WTC11 (cell line): Measurements from ENCODE around the gene ABCA6. TPM values are rescaled to one million over a fixed set of nuclear protein-coding genes. Genes with fewer than 3 reads are reported as not detected.

Experiments used
- ATAC-seq: fragments of 200-7000 bp; cut with Tn5 transposase; 2 replicates; pipeline ENCODE4 v1.10.0; 2021; ENCODE audit warnings: mild to moderate bottlenecking, moderate library complexity
- CTCF ChIA-PET: fragments of 300-600 bp; sonication (Branson Sonifier 250); formaldehyde crosslinking; loops from one replicate; lab custom pipeline; 2021; ENCODE audit warnings: antibody characterized with exemption; lab: Charles Lee
- POLR2A ChIA-PET: fragments of 350-600 bp; sonication (Branson Sonifier 250); formaldehyde crosslinking; loops from one replicate; lab custom pipeline; 2021; ENCODE audit warnings: antibody characterized with exemption; lab: Charles Lee
- DNase-seq: peaks from one replicate; pipeline ENCODE4 v3.0.0; 2021; ENCODE audit warnings: low spot score
- H3K27ac Mint-ChIP-seq: 2 replicates; pipeline ENCODE4 v1.8.0; 2021; ENCODE audit warnings: mixed read lengths
- H3K27me3 Mint-ChIP-seq: 2 replicates; pipeline ENCODE4 v1.8.0; 2021; ENCODE audit warnings: low read depth, mild to moderate bottlenecking, moderate library complexity, mixed read lengths
- H3K36me3 Mint-ChIP-seq: 2 replicates; pipeline ENCODE4 v1.8.0; 2021; ENCODE audit warnings: mixed read lengths
- H3K4me1 Mint-ChIP-seq: 2 replicates; pipeline ENCODE4 v1.8.0; 2022; ENCODE audit warnings: mixed read lengths
- H3K4me3 Mint-ChIP-seq: 2 replicates; pipeline ENCODE4 v1.8.0; 2021; ENCODE audit warnings: mild to moderate bottlenecking, moderate library complexity, mixed read lengths
- H3K9me3 Mint-ChIP-seq: 2 replicates; pipeline ENCODE4 v1.8.0; 2021; ENCODE audit warnings: mixed read lengths
- CREM ChIP-seq: sonication (generic); formaldehyde crosslinking; IDR thresholded peaks from 2 replicates; pipeline ENCODE4 v1.8.1; 2022; ENCODE audit warnings: mild to moderate bottlenecking, missing genetic modification reagents, moderate library complexity
- ESRRA ChIP-seq: sonication (generic); formaldehyde crosslinking; IDR thresholded peaks from 2 replicates; pipeline ENCODE4 v1.8.1; 2022; ENCODE audit warnings: mild to moderate bottlenecking, missing genetic modification reagents, borderline replicate concordance
- FOXP1 ChIP-seq: sonication (generic); formaldehyde crosslinking; IDR thresholded peaks from 2 replicates; pipeline ENCODE4 v1.8.0; 2022; ENCODE audit warnings: missing genetic modification reagents, mild to moderate bottlenecking, moderate library complexity, borderline replicate concordance
- NR1H2 ChIP-seq: sonication (generic); formaldehyde crosslinking; IDR thresholded peaks from 2 replicates; pipeline ENCODE4 v1.9.0; 2021; ENCODE audit warnings: mild to moderate bottlenecking, moderate library complexity, missing genetic modification reagents
- RORB ChIP-seq: fragments of 250-450 bp; sonication (Bioruptor Pico); IDR thresholded peaks from 2 replicates; pipeline ENCODE4 v1.9.0; 2021; ENCODE audit warnings: mild to moderate bottlenecking
- TEAD4 ChIP-seq: sonication (generic); formaldehyde crosslinking; IDR thresholded peaks from 2 replicates; pipeline ENCODE4 v1.8.0; 2022; ENCODE audit warnings: mild to moderate bottlenecking, missing genetic modification reagents
- TP53 ChIP-seq: sonication (generic); formaldehyde crosslinking; IDR thresholded peaks from 2 replicates; pipeline ENCODE4 v1.8.1; 2023; ENCODE audit warnings: mild to moderate bottlenecking, missing genetic modification reagents
- ZBTB21 ChIP-seq: sonication (generic); formaldehyde crosslinking; IDR thresholded peaks from 2 replicates; pipeline ENCODE4 v1.8.1; 2023; ENCODE audit warnings: mild to moderate bottlenecking, missing genetic modification reagents, borderline replicate concordance
- ZNF138 ChIP-seq: sonication (generic); formaldehyde crosslinking; conservative IDR thresholded peaks from 2 replicates; pipeline ENCODE4 v1.8.1; 2022; ENCODE audit warnings: mild to moderate bottlenecking, moderate library complexity, missing genetic modification reagents
- ZNF219 ChIP-seq: sonication (generic); formaldehyde crosslinking; IDR thresholded peaks from 2 replicates; pipeline ENCODE4 v1.8.0; 2023; ENCODE audit warnings: missing genetic modification reagents, mild to moderate bottlenecking, borderline replicate concordance
- total RNA-seq: library from RNA; stranded (reverse); gene quantifications from 3 replicates; pipeline ENCODE4 v1.2.3, GENCODE V29; 2021
- TF ChIP-seq, protein P1 (sequence below): sonication (generic); formaldehyde crosslinking; IDR thresholded peaks from 2 replicates; pipeline ENCODE4 v1.8.1; 2022; ENCODE audit warnings: low read depth, missing genetic modification reagents, borderline replicate concordance
- TF ChIP-seq, protein P2 (sequence below): sonication (generic); formaldehyde crosslinking; conservative IDR thresholded peaks from 2 replicates; pipeline ENCODE4 v1.8.1; 2023; ENCODE audit warnings: mild to moderate bottlenecking, low read depth, missing genetic modification reagents, moderate library complexity
- TF ChIP-seq, protein P3 (sequence below): sonication (generic); formaldehyde crosslinking; IDR thresholded peaks from 2 replicates; pipeline ENCODE4 v1.8.1; 2023; ENCODE audit warnings: mild to moderate bottlenecking, missing genetic modification reagents, moderate library complexity
- TF ChIP-seq, protein P4 (sequence below): sonication (generic); formaldehyde crosslinking; IDR thresholded peaks from 2 replicates; pipeline ENCODE4 v1.8.0; 2022; ENCODE audit warnings: mild to moderate bottlenecking, missing genetic modification reagents
- TF ChIP-seq, protein P5 (sequence below): sonication (generic); formaldehyde crosslinking; IDR thresholded peaks from 2 replicates; pipeline ENCODE4 v1.8.0; 2023; ENCODE audit warnings: missing genetic modification reagents, mild to moderate bottlenecking, borderline replicate concordance
- TF ChIP-seq, protein P6 (sequence below): sonication (generic); formaldehyde crosslinking; IDR thresholded peaks from 2 replicates; pipeline ENCODE4 v1.8.1; 2023; ENCODE audit warnings: mild to moderate bottlenecking, missing genetic modification reagents
- TF ChIP-seq, protein P7 (sequence below): fragments of 250-450 bp; sonication (Bioruptor Pico); IDR thresholded peaks from 2 replicates; pipeline ENCODE4 v1.9.0; 2021; ENCODE audit warnings: mild to moderate bottlenecking

Gene ABCA6
- total RNA-seq, 1 experiment from 2014 or later: not detected

DNA sequence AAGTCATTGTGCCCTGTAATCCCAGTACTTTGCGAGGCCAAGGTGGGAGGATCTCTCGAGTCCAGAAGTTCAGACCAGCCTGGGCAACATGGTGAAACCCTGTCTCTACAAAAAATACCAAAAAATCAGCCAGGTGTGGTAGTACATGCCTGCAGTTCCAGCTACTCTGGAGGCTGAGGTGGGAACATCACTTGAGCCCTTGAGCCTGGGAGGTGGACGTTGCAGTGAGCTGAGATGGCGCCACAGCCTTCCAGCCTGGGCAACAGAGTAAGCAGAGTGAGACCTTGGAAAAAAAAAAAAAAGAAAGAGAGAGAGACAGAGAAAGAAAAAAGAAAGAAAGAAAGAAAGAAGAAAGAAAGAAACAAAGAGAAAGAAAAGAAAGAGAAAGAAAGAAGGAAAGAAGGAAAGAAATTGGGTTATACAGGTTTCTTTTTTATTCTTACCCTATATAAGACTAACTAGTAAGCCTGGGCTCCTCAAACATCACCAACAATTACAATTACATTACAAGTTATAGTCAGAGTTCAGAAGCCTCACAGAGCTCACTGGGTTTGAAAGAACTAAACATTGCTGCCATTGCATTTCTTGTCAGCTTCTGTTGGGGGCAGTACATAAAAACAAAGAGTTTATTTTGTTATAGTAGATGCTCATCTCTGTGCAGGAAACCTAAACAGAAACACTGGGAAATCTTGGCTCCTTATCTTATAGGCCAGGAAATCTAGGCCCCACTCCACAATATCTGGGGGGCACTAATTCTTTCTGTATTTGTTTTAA lies 74.2 kb downstream of the ABCA6 start (continued):
- TF ChIP-seq, protein P1, sequence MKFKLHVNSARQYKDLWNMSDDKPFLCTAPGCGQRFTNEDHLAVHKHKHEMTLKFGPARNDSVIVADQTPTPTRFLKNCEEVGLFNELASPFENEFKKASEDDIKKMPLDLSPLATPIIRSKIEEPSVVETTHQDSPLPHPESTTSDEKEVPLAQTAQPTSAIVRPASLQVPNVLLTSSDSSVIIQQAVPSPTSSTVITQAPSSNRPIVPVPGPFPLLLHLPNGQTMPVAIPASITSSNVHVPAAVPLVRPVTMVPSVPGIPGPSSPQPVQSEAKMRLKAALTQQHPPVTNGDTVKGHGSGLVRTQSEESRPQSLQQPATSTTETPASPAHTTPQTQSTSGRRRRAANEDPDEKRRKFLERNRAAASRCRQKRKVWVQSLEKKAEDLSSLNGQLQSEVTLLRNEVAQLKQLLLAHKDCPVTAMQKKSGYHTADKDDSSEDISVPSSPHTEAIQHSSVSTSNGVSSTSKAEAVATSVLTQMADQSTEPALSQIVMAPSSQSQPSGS (CRISPR knock-in tag): no peak
- no peak for TF ChIP-seq ZBTB21 (CRISPR knock-in tag)
- no peak for TF ChIP-seq FOXP1 (CRISPR knock-in tag)
- TF ChIP-seq TEAD4: no peak
- TF ChIP-seq, protein P2, sequence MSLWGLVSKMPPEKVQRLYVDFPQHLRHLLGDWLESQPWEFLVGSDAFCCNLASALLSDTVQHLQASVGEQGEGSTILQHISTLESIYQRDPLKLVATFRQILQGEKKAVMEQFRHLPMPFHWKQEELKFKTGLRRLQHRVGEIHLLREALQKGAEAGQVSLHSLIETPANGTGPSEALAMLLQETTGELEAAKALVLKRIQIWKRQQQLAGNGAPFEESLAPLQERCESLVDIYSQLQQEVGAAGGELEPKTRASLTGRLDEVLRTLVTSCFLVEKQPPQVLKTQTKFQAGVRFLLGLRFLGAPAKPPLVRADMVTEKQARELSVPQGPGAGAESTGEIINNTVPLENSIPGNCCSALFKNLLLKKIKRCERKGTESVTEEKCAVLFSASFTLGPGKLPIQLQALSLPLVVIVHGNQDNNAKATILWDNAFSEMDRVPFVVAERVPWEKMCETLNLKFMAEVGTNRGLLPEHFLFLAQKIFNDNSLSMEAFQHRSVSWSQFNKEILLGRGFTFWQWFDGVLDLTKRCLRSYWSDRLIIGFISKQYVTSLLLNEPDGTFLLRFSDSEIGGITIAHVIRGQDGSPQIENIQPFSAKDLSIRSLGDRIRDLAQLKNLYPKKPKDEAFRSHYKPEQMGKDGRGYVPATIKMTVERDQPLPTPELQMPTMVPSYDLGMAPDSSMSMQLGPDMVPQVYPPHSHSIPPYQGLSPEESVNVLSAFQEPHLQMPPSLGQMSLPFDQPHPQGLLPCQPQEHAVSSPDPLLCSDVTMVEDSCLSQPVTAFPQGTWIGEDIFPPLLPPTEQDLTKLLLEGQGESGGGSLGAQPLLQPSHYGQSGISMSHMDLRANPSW (CRISPR knock-in tag): no peak

DNA sequence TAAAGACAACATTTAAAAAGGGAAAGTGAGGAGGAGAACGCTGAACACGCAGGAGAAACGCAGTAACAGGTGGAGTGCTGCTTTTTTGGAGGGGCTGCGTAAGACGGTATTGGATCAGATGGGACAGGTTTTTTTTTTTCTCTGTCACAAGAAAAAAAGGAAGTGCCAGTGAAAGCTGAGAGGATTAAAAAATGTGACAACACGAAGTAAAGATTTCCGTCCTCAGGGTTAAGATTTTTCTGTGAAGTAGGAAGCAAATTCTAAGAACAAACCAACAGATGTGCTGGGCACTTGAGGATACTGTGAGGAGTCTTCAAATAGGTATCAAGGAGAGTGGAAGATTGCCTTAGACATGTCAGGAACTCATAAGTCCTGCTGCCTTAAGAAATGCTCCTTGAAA lies 75.2 kb downstream of the ABCA6 start:
- Mint-ChIP-seq H3K9me3 (no peaks in the 10 kb centered on the region), H3K4me1 (peaks cover 17% of the 10 kb centered on the region), H3K27me3 (no peaks in the 10 kb centered on the region), H3K4me3 (no peak overlapping the region), H3K27ac (no peak overlapping the region; the same call in 1 of the 2 replicates), H3K36me3 (no peaks in the 10 kb centered on the region)
- ChIA-PET POLR2A (no interaction called here), CTCF (interaction anchor here (1.4 kb wide), 1 partner anchor 8 kb away, joined by 3 read pairs; no protein-coding TSS in a partner anchor)
- ATAC-seq: no peak
- DNase-seq: no peak
- no peak for TF ChIP-seq NR1H2 (CRISPR knock-in tag)
- no peak for TF ChIP-seq ZNF219 (CRISPR knock-in tag)
- TF ChIP-seq, protein P3, sequence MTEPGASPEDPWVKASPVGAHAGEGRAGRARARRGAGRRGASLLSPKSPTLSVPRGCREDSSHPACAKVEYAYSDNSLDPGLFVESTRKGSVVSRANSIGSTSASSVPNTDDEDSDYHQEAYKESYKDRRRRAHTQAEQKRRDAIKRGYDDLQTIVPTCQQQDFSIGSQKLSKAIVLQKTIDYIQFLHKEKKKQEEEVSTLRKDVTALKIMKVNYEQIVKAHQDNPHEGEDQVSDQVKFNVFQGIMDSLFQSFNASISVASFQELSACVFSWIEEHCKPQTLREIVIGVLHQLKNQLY (CRISPR knock-in tag): no peak
- TF ChIP-seq ZNF138 (CRISPR knock-in tag): no peak
- TF ChIP-seq, protein P4, sequence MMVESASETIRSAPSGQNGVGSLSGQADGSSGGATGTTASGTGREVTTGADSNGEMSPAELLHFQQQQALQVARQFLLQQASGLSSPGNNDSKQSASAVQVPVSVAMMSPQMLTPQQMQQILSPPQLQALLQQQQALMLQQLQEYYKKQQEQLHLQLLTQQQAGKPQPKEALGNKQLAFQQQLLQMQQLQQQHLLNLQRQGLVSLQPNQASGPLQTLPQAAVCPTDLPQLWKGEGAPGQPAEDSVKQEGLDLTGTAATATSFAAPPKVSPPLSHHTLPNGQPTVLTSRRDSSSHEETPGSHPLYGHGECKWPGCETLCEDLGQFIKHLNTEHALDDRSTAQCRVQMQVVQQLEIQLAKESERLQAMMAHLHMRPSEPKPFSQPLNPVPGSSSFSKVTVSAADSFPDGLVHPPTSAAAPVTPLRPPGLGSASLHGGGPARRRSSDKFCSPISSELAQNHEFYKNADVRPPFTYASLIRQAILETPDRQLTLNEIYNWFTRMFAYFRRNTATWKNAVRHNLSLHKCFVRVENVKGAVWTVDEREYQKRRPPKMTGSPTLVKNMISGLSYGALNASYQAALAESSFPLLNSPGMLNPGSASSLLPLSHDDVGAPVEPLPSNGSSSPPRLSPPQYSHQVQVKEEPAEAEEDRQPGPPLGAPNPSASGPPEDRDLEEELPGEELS (CRISPR knock-in tag): no peak
- TF ChIP-seq, protein P5, sequence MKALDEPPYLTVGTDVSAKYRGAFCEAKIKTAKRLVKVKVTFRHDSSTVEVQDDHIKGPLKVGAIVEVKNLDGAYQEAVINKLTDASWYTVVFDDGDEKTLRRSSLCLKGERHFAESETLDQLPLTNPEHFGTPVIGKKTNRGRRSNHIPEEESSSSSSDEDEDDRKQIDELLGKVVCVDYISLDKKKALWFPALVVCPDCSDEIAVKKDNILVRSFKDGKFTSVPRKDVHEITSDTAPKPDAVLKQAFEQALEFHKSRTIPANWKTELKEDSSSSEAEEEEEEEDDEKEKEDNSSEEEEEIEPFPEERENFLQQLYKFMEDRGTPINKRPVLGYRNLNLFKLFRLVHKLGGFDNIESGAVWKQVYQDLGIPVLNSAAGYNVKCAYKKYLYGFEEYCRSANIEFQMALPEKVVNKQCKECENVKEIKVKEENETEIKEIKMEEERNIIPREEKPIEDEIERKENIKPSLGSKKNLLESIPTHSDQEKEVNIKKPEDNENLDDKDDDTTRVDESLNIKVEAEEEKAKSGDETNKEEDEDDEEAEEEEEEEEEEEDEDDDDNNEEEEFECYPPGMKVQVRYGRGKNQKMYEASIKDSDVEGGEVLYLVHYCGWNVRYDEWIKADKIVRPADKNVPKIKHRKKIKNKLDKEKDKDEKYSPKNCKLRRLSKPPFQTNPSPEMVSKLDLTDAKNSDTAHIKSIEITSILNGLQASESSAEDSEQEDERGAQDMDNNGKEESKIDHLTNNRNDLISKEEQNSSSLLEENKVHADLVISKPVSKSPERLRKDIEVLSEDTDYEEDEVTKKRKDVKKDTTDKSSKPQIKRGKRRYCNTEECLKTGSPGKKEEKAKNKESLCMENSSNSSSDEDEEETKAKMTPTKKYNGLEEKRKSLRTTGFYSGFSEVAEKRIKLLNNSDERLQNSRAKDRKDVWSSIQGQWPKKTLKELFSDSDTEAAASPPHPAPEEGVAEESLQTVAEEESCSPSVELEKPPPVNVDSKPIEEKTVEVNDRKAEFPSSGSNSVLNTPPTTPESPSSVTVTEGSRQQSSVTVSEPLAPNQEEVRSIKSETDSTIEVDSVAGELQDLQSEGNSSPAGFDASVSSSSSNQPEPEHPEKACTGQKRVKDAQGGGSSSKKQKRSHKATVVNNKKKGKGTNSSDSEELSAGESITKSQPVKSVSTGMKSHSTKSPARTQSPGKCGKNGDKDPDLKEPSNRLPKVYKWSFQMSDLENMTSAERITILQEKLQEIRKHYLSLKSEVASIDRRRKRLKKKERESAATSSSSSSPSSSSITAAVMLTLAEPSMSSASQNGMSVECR (CRISPR knock-in tag): no peak
- TF ChIP-seq, protein P6, sequence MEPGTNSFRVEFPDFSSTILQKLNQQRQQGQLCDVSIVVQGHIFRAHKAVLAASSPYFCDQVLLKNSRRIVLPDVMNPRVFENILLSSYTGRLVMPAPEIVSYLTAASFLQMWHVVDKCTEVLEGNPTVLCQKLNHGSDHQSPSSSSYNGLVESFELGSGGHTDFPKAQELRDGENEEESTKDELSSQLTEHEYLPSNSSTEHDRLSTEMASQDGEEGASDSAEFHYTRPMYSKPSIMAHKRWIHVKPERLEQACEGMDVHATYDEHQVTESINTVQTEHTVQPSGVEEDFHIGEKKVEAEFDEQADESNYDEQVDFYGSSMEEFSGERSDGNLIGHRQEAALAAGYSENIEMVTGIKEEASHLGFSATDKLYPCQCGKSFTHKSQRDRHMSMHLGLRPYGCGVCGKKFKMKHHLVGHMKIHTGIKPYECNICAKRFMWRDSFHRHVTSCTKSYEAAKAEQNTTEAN (CRISPR knock-in tag): no peak
- TF ChIP-seq RORB (CRISPR knock-in tag): no peak
- TF ChIP-seq TP53: no peak
- no peak for TF ChIP-seq ESRRA
- TF ChIP-seq CREM (CRISPR knock-in tag): no peak
- TF ChIP-seq, protein P7, sequence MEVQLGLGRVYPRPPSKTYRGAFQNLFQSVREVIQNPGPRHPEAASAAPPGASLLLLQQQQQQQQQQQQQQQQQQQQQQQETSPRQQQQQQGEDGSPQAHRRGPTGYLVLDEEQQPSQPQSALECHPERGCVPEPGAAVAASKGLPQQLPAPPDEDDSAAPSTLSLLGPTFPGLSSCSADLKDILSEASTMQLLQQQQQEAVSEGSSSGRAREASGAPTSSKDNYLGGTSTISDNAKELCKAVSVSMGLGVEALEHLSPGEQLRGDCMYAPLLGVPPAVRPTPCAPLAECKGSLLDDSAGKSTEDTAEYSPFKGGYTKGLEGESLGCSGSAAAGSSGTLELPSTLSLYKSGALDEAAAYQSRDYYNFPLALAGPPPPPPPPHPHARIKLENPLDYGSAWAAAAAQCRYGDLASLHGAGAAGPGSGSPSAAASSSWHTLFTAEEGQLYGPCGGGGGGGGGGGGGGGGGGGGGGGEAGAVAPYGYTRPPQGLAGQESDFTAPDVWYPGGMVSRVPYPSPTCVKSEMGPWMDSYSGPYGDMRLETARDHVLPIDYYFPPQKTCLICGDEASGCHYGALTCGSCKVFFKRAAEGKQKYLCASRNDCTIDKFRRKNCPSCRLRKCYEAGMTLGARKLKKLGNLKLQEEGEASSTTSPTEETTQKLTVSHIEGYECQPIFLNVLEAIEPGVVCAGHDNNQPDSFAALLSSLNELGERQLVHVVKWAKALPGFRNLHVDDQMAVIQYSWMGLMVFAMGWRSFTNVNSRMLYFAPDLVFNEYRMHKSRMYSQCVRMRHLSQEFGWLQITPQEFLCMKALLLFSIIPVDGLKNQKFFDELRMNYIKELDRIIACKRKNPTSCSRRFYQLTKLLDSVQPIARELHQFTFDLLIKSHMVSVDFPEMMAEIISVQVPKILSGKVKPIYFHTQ: no peak
